Calu3 (cell line): ENCODE measurements around the gene NOM1. TPM values are rescaled to one million over a fixed set of nuclear protein-coding genes. Genes with fewer than 3 reads are reported as not detected.
"Not testable (repeated sequence)": the region's sequence is repeated elsewhere in the genome, so short reads cannot be mapped to it uniquely, and the experiment has no call there.

Source experiments
- BruUV-seq: library from RNA; stranded (reverse); fragments of 400-500 nt; replicated peaks from 2 replicates; lab custom pipeline; 2021; lab: Mats Ljungman, UMichigan
- CTCF ChIA-PET: fragments of 300-600 bp; sonication (Branson Sonifier 250); formaldehyde crosslinking; loops from one replicate; lab custom pipeline; 2022; ENCODE audit warnings: antibody characterized with exemption; lab: Charles Lee
- DNase-seq: peaks from one replicate; pipeline ENCODE4 v3.0.0; 2022
- H3K27ac Mint-ChIP-seq: one replicate; pipeline ENCODE4 v1.8.0; 2022; ENCODE audit warnings: mixed read lengths; ENCODE audit not compliant: unreplicated experiment
- H3K27me3 Mint-ChIP-seq: one replicate; pipeline ENCODE4 v1.8.0; 2022; ENCODE audit warnings: mixed read lengths; ENCODE audit not compliant: unreplicated experiment
- H3K36me3 Mint-ChIP-seq: one replicate; pipeline ENCODE4 v1.8.0; 2022; ENCODE audit warnings: mild to moderate bottlenecking, moderate library complexity, mixed read lengths; ENCODE audit not compliant: insufficient read depth, unreplicated experiment
- H3K4me1 Mint-ChIP-seq: one replicate; pipeline ENCODE4 v1.8.0; 2022; ENCODE audit warnings: mild to moderate bottlenecking, low read depth, mixed read lengths; ENCODE audit not compliant: unreplicated experiment
- H3K4me3 Mint-ChIP-seq: one replicate; pipeline ENCODE4 v1.8.0; 2022; ENCODE audit warnings: mild to moderate bottlenecking, low read depth, moderate library complexity, mixed read lengths; ENCODE audit not compliant: unreplicated experiment
- H3K9me3 Mint-ChIP-seq: one replicate; pipeline ENCODE4 v1.8.0; 2022; ENCODE audit warnings: low read depth, mixed read lengths; ENCODE audit not compliant: unreplicated experiment
- intact Hi-C: fragments of 100-400 bp; cut with micrococcal nuclease; formaldehyde crosslinking; loops from one replicate; pipeline ENCODE4 v1.10.0; 2022; ENCODE audit not compliant: unreplicated experiment
- total RNA-seq: library from RNA; stranded (reverse); gene quantifications from 2 replicates; pipeline ENCODE4 v1.2.3, GENCODE V29; 2022
- TF ChIP-seq, protein P1 (sequence below): fragments of 200-600 bp; IDR thresholded peaks from one replicate; pipeline ENCODE4 v1.8.0; 2022; ENCODE audit warnings: antibody characterized with exemption; ENCODE audit not compliant: unreplicated experiment

The NOM1 gene
- total RNA-seq, 1 experiment from 2014 or later: 35.1 TPM

DNA sequence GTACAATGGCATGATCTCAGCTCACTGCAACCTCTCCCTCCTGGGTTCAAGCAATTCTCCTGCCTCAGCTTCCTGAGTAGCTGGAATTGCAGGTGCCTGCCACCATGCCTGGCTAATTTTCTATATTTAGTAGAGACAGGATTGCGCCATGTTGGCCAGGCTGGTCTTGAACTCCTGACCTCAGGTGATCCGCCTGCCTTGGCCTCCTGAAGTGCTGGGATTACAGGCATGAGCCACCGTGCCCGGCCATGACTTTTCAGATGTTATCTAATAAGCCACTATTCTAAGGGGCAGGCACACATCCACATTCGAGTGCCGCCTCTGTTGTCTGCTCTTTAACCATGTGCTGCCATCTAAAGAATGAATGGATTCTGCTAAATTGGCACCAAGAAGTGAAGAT is 27.2 kb upstream of the NOM1 start:
- H3K27ac Mint-ChIP-seq, DNase-seq, H3K36me3 Mint-ChIP-seq, H3K4me1 Mint-ChIP-seq, H3K4me3 Mint-ChIP-seq, intact Hi-C loops, H3K9me3 Mint-ChIP-seq, BruUV-seq, CTCF ChIA-PET: not testable (repeated sequence)
- H3K27me3 Mint-ChIP-seq: peaks cover 30% of the 10 kb centered on the region

DNA sequence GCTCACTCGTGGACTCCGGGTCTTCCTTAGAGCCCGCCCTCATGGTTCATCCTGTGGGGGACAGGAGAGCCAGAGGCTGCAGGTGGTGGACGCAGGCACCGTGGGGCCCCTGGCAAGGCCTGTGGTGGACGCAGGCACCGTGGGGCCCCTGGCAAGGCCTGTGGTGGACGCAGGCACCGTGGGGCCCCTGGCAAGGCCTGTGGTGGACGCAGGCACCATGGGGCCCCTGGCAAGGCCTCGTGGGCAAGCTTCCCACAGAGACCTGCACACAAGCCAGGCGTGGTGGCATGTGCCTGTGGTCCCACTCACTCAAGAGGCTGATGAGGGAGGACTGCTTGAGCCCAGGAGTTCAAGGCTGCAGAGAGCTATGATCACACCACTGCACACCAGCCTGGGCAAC is 23.7 kb upstream of the NOM1 start:
- H3K4me1 Mint-ChIP-seq, CTCF ChIA-PET, intact Hi-C loops, H3K27ac Mint-ChIP-seq, DNase-seq, H3K36me3 Mint-ChIP-seq, H3K9me3 Mint-ChIP-seq, H3K4me3 Mint-ChIP-seq, BruUV-seq: not testable (repeated sequence)
- H3K27me3 Mint-ChIP-seq: peaks cover 33% of the 10 kb centered on the region

DNA sequence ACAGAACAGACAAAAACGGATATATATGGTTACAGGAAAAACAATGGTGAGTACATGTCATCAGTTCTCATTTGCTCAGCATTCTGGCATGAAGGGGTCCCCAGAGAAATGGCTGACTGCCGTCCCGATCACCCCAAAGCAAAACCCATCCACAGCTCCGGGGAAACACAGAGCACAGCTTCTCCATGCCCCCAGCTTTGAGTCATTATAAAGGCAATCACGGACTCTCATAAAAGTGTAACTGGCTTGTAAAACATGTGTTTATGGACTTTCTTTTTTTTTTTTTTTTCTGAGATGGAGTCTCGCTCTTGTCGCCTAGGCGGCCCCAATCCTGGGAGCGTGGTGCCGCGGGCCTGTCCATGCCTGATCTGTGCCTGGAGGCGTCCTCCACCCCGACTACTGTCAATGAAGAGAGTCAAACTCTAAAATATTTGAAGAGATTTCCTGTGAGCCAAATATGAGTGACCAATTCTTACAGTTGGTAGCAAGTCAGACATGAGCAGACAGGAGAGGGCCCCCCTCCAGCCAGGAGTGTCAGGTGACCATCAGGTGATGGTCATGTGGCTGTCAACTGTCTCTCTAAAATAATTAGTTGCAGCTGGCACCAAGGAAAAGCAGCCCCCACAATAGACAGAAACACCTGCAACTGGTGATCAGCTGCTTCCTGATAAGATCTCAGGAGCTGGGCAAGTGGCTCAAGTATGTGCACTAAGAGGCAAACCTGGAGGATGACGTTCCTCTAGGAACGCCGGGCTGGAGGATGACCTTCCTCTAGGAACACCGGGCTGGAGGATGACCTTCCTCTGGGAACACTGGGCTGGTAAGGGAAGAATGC is 21.7 kb upstream of the NOM1 start:
- Mint-ChIP-seq H3K36me3 (no peaks in the 10 kb centered on the region), H3K27ac (no peak overlapping the region), H3K4me3 (no peak overlapping the region), H3K4me1 (peaks cover 20% of the 10 kb centered on the region), H3K27me3 (peaks cover 24% of the 10 kb centered on the region), H3K9me3 (no peaks in the 10 kb centered on the region)
- intact Hi-C loops: no loop called here
- BruUV-seq: no TSS peak
- CTCF ChIA-PET: no interaction called here
- DNase-seq: no peak
- TF ChIP-seq, protein P1, sequence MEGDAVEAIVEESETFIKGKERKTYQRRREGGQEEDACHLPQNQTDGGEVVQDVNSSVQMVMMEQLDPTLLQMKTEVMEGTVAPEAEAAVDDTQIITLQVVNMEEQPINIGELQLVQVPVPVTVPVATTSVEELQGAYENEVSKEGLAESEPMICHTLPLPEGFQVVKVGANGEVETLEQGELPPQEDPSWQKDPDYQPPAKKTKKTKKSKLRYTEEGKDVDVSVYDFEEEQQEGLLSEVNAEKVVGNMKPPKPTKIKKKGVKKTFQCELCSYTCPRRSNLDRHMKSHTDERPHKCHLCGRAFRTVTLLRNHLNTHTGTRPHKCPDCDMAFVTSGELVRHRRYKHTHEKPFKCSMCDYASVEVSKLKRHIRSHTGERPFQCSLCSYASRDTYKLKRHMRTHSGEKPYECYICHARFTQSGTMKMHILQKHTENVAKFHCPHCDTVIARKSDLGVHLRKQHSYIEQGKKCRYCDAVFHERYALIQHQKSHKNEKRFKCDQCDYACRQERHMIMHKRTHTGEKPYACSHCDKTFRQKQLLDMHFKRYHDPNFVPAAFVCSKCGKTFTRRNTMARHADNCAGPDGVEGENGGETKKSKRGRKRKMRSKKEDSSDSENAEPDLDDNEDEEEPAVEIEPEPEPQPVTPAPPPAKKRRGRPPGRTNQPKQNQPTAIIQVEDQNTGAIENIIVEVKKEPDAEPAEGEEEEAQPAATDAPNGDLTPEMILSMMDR: no peak

DNA sequence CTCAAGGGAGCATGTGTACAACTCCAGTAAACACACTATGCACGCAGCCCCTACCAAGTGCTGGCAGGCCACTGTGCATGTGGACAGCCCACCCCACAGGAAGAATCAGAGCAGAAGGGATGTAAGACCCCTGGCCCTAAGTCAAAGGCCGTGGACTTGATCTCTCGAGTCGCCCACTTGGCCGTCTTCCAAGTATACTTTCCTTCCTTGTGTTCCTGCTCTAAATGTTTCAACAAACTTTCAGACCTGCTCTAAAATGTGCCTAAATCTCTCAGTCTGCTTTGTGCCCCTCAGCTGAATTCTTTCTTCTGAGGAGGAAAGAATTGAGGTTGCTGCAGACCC is 21.1 kb upstream of the NOM1 start:
- no peaks in the 10 kb centered on the region for H3K9me3 Mint-ChIP-seq
- peaks cover 19% of the 10 kb centered on the region for H3K27me3 Mint-ChIP-seq
- no peaks in the 10 kb centered on the region for H3K36me3 Mint-ChIP-seq
- intact Hi-C loops: no loop called here
- TF ChIP-seq, protein P1: no peak
- H3K4me3 Mint-ChIP-seq: no peak overlapping the region
- CTCF ChIA-PET: no interaction called here
- no peak overlapping the region for H3K27ac Mint-ChIP-seq
- DNase-seq: no peak
- no TSS peak for BruUV-seq
- H3K4me1 Mint-ChIP-seq: peaks cover 20% of the 10 kb centered on the region

DNA sequence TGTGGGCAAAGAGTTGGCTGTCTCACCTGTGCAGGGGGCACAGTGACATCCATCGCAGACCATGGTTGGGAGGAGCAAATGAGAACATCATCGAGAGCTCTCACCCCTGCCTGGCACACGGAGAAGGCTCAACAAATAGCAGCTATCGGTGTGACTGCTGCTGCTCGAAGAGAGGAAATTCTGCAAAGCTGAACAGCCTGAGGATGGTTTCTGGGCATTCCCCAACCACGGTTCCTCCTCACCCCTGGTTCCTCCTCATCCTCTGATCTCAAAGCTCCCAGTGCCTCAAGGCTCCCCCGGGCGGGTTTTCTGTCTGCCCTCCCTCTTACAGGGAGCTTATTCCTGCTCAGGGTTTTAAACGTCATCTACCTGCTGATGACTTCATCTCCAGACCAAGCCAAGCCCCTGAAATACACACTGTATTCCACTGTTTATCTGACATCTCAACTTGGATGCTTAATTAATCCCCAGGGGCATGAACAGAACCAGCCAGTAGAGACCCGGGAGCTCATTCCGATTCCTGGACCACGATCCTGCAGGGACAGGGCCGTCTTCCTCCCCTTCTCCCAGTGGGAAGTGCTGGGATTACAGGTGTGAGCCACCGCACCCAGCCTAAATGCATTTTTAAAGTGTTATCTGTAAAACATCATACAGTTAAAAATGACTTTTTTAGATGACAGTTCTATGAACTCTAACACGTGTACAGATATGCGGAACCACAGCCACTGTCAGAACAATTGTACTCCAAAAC is 19.5 kb upstream of the NOM1 start:
- intact Hi-C loops: no loop called here
- no peak for DNase-seq
- Mint-ChIP-seq H3K36me3 (no peaks in the 10 kb centered on the region), H3K4me3 (no peak overlapping the region), H3K27me3 (peaks cover 19% of the 10 kb centered on the region), H3K9me3 (no peaks in the 10 kb centered on the region), H3K27ac (no peak overlapping the region), H3K4me1 (peaks cover 20% of the 10 kb centered on the region)
- TF ChIP-seq, protein P1: no peak
- CTCF ChIA-PET: interaction anchor here (0.6 kb wide), 1 partner anchor 100 kb away, joined by 3 read pairs; no protein-coding TSS in a partner anchor
- no TSS peak for BruUV-seq
